ENCODE data around the gene TMSB15B.
"Not testable (repeated sequence)": the region's sequence is repeated elsewhere in the genome, so short reads cannot be mapped to it uniquely, and the experiment has no call there.

TMSB15B gene

GRCh38 chrX:104008831-104009230, 46.4 kb downstream of the TMSB15B start:
- no peak for TF ChIP-seq CTCF (IDR thresholded peaks at IDR 0.05; ENCODE audit: extremely low read depth, missing control alignments)
- DNase-seq (ENCODE audit: low spot score): no peak

- DNase-seq (ENCODE audit: low spot score): no peak
- TF ChIP-seq CTCF (IDR thresholded peaks at IDR 0.05; ENCODE audit: extremely low read depth, missing control alignments): no peak
Observed at GRCh38 chrX:104013158-104013557, 50.7 kb downstream of the TMSB15B start.

- no peak for DNase-seq (ENCODE audit: low spot score)
- no peak for TF ChIP-seq CTCF (IDR thresholded peaks at IDR 0.05; ENCODE audit: extremely low read depth, missing control alignments)
Observed at GRCh38 chrX:104013606-104014005, 51.2 kb downstream of the TMSB15B start, which contains the start of gene H2BW1. Gene H2BW1, minus strand, starts transcription at chrX:104013708. Its CDS starts 132 bp downstream, at chrX:104013576.

- DNase-seq (ENCODE audit: low spot score): not testable (repeated sequence)
Observed at GRCh38 chrX:104015576-104015975, 53.1 kb downstream of the TMSB15B start.
